Retinal pigment epithelial cell (primary cell): ENCODE data around the gene KCNC3.

Experiments
- DNase-seq: peaks from one replicate; pipeline ENCODE4 v3.0.0-alpha.2; 2010; ENCODE audit warnings: low read depth
- H3K4me3 ChIP-seq: 2 replicates; pipeline ENCODE4 v1.5.1; 2011; ENCODE audit warnings: mild to moderate bottlenecking, low read length, control low read depth, moderate library complexity
- TF ChIP-seq, protein P1 (sequence below): conservative IDR thresholded peaks from 2 replicates; pipeline ENCODE4 v1.5.1; 2011; ENCODE audit warnings: low read depth, low read length, control low read depth, inconsistent platforms

KCNC3 gene

DNA sequence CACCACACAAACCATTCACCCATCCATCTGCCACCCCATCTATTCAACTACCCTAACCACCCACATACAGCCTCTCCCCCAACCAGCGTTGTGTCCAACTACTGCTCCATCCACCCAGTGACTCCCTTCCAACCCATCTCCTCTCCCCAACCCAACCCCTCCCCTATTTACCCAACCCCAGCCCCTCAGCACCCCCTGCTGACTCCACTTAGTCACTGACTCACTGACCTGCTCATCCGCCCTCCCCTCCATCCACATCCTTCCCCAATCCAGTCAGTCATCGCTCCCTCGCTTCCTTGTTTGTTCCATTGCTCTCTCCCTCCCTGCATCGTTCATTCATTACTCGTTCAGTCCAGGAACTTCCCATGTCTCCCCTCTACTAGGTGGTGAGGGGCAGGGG, 39.2 kb downstream of the KCNC3 start:
- TF ChIP-seq, protein P1, sequence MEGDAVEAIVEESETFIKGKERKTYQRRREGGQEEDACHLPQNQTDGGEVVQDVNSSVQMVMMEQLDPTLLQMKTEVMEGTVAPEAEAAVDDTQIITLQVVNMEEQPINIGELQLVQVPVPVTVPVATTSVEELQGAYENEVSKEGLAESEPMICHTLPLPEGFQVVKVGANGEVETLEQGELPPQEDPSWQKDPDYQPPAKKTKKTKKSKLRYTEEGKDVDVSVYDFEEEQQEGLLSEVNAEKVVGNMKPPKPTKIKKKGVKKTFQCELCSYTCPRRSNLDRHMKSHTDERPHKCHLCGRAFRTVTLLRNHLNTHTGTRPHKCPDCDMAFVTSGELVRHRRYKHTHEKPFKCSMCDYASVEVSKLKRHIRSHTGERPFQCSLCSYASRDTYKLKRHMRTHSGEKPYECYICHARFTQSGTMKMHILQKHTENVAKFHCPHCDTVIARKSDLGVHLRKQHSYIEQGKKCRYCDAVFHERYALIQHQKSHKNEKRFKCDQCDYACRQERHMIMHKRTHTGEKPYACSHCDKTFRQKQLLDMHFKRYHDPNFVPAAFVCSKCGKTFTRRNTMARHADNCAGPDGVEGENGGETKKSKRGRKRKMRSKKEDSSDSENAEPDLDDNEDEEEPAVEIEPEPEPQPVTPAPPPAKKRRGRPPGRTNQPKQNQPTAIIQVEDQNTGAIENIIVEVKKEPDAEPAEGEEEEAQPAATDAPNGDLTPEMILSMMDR: no peak
- no peak for DNase-seq
- no peak overlapping the region for H3K4me3 ChIP-seq

DNA sequence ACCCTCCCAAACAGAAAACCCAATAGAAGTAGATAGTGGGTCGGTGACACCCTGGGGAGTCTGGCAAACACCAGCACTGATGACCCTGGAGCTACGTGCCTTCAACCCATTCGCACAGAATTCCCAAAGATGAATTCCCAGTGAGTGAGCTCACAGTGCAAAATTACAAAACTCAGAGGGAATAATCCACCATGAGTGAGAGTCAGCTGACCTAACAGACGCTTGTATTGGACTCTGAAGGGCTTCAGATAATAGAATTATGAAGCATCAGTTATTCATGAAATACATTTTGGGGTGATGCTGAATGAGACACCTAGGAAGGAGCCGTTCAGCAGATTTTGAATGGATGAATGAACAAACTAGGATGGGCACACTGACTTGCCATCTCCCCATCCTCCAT, 40.2 kb downstream of the KCNC3 start:
- no peak overlapping the region for H3K4me3 ChIP-seq
- no peak for DNase-seq
- TF ChIP-seq, protein P1: no peak

DNA sequence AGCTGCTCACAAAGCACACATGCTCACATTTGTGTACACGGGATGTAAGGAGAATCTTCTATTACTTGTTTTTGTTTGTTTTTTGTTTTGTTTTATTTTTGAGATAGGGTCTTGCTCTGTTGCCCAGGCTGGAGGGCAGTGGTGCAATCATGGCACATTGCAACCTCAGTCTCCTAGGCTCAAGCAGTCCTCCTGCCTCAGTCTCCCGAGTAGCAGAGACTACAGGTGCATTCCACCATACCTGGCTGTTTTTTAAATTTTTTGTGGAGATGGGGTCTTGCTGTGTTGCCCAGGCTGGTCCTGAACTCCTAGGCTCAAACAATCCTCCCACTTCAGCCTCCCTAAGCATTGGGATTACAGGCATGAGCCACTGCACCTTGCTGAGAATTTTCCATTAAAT, 41.8 kb downstream of the KCNC3 start:
- TF ChIP-seq, protein P1: no peak
- no peak overlapping the region for H3K4me3 ChIP-seq
- DNase-seq: no peak

DNA sequence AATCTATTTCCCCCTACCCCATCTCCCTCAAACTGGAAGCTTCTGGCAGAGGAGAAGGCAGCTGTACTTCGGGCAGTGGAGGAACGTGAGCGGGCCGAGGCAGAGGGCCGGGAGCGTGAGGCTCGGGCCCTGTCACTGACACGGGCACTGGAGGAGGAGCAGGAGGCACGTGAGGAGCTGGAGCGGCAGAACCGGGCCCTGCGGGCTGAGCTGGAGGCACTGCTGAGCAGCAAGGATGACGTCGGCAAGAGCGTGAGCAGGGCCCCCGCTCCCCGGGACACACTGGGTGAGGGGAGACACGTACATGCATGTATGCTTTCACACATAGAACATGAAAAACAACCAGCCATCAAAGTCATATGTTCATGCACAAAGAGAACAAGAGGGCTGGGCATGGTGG, 42.7 kb downstream of the KCNC3 start:
- DNase-seq: no peak
- TF ChIP-seq, protein P1: no peak
- H3K4me3 ChIP-seq: no peak overlapping the region

GRCh38 chr19:50285833-50286232, 43.3 kb downstream of the KCNC3 start:
- no peak for DNase-seq
- TF ChIP-seq, protein P1: no peak
- H3K4me3 ChIP-seq: no peak overlapping the region

- TF ChIP-seq, protein P1: no peak
- no peak for DNase-seq
- no peak overlapping the region for H3K4me3 ChIP-seq
Measured at GRCh38 chr19:50281491-50281890, 47.7 kb downstream of the KCNC3 start.

GRCh38 chr19:50280983-50281382, 48.2 kb downstream of the KCNC3 start:
- no peak for DNase-seq
- no peak overlapping the region for H3K4me3 ChIP-seq
- TF ChIP-seq, protein P1: no peak
